SKM-1 treated with dmso at 0.1 percent for 144 hours (cell line): ENCODE data around the gene MAP4K2.
"Not testable (repeated sequence)": the region's sequence is repeated elsewhere in the genome, so short reads cannot be mapped to it uniquely, and the experiment has no call there.

Experiments used
- DNase-seq: peaks from one replicate; lab custom pipeline; 2025; ENCODE audit not compliant: unreplicated experiment; lab: John Stamatoyannopoulos, UW

MAP4K2 gene

DNA sequence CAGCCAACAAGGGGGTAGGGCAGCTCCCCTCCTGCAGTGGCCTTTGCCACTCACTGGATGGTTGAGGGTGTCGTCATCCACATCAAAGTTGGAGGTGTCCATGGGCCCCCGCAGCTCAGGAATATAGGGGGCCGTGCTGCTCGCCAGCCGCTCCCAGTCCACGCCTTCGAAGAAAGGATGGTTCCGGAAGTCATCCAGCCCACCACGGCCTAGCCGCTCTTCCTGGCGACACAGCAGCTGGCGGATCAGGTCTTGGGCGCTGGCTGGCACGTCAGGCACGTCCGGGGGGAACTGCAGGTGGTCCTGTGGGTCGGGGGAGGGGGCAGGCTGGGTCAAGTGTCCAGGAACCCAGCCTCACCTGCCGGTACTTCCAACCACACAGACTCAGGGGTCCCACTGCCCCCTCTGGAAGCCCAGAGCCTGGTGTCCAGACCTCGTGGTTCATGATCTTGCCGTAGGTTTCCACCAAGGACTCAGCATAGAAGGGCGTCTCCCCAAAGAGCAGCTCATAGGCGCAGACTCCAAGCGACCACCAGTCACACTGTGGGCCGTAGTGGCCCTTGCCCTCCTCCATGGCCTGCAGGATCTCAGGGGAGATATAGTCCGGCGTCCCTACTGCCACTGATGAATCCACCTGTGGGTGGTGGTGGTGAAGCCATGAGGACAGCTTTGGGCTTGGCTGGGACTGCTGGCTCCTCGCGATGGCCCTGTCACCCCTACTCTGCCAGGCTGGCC, 35.8 kb upstream of the MAP4K2 start:
- DNase-seq = no peak

DNA sequence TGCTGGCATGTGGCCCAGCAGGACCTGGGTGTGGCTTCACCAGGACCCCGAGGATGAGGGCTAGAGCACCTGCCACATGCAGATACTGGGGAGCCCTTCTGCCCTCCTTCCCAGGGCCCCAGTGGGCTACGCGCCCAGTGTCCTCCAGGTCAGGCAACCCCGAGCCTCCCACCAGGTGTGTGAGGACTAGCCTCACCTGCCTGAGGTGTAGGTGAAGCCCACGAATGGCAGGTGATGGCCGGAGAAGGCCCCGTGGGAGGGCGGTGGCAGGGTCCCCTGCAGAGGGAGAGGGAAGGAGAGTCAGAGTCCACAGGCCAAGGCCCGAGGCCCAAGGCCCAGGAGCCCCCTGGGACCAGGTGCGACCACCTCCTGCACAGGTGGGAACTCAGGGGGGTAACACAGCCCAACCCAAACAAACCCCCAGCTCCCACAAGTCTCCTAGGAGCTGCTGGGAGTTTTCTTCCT, 34.9 kb upstream of the MAP4K2 start:
- no peak for DNase-seq

DNA sequence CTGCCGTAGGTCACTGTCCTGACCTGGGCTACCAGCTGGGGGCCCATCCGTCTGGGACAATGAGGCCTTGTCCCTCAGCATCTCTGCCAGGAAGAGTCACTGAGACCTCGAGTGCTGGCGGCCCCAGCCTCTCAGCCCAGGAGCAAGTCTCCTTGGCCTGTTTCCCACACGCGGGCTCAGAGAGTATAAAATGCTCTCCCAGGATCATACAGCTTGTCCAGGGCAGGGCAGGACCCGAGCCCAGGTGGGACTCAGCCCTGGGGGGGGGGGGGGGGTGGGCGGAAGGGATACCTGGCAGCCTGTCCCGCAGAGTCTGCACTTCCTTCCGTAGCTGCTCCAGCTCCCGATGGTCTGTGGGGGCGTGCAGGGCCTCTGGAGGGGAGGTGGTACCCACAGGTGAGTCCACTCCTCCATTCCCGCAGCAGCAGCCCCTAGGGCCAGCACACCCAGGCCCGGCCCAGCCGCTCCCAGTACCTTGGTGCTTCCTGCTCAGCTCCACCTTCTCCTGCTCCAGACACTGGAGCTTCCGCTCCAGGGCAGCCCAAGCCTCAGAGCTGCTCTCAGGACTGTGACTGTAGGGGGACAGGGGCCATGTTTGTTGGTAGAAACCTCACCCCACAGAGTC, 33.5 kb upstream of the MAP4K2 start:
- no peak for DNase-seq

DNA sequence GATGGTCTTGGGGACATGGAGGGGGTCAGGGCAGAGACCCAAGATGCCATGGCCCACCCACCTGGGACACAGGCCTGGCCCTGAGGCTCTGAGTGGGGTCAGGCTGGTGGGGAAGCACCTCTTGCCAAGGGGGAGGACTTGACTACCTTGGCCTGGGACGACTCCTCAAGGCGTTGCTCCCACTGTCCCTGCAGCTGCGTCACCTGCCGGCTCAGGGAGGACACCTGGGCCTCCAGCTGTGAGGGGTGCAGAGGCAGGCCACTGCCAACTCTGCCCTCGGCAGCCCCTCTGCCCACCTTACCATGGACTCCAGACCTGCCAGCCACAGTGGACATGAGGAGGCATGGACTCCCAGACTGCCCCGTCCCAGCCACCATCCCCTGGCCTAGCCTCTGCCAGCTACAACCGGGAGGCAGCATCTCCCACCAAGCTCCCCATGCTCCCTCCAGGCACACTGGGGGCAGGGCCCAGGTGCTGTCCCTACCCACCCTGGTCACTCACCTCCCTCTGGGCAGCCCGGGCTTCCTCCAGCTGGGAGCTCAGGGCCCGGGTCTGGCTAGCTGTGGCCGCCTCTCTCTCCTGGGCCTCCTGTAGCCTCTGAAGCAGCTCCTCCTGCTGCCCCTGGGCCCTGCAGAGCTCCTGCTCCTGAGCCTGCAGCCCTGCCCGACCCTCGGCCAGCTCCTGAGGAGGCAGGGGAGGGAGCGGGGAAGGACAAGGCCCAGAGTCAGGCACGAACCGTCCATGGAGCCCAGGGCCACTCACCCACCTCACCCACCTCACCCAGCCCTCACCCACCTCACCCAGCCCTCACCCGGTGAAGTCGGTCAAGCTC, 32.8 kb upstream of the MAP4K2 start:
- DNase-seq = no peak

DNA sequence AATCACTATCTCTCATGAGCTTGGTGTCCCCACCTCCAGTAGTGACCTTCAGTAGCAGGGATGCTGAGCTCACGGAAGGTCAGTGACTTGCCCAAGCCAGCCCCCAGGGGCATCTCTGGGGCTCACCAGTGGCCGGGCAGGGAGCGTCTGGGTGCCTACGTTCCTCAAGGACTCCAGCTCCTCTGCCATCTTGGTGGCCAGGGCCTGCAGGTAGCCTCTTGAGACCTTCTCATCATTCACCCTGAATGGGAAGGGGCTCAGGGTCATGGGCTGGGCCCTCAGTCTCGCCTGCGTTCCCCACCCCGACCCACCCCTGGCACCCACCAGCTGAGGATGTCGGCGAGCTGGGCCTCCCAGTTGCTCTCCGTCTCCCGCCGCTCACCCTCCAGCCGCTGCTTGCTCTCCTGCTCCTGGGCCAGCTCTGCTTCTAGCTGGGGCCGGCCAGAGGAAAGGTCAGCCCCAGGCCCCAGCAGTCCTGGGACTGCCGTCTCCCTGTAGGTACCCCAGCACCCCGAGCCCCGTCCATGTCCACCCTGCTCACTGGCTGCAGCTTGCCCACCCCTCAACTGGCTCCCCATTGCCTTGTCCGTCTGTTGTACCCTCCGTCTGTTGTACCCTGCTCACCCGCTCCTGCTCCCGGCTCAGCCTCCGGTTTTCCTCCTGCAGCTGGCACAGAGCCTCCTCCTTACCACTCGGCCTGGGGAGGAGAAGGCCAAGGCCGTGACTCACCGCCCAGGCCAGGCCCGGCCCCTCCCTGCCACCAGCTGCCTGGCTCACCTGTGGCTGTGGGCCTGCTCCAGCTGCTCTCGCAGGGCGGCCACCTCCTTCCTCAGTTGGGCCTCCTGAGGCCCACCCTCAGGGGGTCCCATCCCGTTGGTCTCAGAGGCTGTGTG, 32.0 kb upstream of the MAP4K2 start:
- no peak for DNase-seq

DNA sequence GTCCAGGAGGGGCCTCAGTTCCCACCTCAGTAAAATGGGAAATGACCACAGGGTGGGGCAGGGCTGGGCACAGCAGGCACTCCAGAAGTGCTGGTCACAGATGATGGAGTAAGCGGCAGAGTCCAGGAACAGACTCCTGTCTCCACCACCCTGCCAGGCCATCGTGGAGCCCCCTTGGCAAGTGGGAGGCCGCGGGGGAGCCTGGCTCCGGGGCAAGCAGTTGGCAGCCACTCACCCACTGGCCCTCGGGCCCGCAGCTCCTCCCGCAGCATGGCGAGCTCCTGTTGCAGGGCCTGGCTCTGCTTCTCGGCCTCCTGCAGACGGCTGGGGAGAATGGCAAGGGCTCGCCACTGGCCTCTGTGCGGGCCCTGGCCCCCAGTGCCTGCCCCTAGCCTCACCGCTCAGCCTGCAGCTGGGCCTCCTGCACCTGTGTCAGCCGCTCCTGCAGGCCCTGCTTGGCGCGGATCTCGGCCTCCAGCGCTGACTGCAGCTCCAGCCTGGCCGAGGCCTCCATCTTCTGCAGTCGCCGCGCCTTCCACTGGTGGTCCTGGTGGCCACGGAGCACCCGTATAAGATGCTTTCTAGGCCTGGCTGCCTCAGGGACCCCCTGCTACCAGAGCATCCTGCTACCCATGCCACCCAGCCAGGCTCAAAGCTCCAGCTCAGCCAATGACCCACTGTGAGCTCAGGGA, 31.2 kb upstream of the MAP4K2 start:
- no peak for DNase-seq

DNA sequence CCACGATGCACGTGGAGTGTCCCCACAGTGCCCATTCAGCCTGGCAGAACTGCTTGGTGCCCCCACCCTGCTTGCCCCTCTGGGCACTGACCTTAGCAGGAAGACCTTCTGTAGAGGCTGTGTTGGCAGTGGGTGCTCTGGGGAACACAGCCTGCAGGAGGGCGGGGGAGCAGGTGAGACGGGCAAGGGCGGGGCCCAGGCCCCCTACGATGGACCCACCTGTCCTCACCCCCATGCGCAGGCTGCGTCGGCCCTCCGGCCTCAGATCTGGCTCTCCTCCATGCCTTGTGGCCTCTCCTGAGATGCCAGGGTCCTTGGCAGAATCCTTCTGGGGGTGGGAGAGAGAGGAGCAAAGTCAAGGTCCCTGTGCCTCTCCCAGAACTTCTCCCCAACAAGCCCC, 30.5 kb upstream of the MAP4K2 start:
- DNase-seq = no peak

DNA sequence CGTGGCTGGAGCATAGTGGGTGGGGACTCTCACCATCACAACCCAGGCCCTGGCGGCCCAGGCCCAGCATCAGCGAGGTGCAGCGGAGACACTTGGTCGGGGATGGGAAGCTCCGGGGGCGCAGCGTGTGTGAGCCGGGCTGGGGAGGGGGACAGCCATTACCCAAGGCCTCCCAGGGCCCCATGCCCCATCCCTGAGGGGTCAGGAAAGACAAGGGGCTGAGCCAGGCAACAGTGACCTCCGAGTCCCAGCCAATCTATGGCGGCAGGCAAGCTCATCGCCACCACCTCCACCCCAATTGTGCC, 30.1 kb upstream of the MAP4K2 start:
- DNase-seq = no peak

DNA sequence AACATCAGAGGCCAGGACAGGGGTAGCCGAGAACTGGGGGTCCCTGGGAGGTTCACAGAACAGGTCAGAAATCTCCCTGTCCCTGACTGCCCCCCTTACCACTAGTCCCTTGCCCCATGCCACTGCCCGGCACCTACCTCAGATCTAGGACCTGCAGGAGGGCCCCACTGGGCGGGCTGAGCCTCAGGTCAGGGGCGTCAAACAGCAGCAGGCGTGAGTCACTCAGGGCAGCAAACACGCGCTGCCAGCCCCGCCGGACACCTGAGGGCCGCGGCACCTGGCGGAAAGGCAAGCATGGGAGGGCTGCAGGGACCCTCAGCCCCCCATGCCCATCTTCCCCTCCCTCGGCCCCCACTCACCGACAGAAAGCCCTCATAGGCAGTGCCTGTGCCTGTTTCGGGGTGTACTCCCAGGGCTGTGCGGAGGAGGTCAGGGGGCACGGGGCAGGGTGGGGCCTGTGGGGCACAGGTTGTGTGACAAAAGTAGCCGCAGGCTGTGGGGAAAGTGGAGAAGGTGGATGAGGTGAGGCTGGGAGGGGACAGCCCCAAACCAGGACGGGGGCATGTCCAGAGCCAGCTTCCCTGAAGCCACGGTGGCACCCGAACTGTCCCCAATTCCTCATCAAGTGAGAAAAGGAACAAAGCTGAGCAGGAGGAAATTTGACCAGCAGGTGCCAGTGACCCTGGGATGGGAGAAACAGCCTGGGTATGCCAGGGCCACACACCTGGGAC, 29.6 kb upstream of the MAP4K2 start:
- DNase-seq = no peak

DNA sequence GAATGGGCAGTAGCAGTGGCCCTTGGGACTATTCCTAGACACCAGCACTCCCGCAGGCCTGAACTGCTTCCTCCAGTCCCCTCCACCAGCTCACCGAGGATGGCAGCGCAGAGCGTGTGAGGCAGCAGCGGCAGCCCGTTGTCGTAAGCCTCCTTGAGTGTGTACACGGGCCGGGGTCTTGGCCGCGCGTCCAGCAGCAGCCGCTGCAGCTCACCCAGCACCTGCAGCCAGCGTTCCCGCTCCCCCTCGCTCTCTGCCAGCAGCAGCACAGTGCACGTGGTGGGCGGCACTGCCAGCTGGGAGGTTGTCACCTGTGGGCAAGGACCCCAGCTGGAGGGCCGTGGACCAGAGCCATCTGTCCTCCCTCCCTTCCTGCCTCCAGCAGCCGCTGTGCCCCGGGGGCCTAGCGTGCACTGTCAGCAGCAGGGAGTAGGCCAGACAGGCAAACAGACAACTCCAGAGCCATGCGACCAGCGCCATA, 28.4 kb upstream of the MAP4K2 start:
- no peak for DNase-seq

DNA sequence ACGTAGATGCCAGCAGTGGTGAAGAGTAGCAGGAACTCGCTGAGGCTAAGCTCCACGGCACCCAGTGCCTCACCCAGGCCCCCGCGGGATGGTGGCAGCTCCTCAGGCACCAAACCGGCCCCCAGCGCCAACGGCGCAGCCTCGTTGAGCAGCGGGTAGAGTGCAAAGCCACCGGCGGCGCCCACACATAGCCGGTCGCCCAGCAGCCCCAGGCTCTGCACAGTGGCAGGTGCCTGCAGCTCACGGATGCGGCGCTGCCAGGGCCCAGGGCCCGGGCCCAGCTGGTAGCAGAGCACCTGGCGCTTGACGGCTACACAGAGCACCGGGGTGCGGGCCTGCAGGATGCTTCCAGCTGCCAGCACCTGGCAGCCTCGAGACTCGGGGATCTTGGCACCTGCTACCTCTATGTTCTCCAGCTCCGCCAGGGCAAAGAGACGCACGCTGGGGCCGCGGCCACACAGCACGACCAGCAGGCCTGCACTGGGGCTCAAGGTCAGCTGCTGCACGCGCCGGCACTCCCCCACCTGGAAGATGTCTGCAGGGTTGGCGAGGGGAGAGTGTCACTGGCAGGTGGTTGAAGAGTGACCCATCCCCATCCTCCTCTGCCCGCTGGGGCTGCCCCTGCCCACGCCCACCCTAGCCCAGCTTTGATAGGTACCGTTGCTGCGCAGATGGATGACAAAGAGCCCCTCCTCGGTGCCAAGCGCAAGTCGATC, 26.7 kb upstream of the MAP4K2 start:
- no peak for DNase-seq

DNA sequence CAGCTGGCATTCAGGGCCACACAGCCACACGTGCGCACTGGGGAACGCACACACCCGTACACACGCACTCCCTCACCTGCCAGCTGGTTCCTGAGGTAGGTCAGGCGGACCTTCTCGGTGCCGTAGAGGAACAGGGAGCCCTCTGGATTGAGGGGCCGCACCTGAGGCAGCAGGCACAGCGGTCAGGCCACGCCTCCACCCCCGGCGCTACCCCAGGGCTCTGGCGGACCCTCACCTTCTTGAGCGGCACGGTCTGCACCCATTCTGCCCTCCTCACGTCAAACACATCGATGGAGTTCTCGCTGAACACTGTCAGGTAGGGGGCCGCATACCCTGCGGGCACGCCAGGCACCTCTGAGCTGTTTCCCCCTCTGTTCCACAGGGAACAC, 24.4 kb upstream of the MAP4K2 start:
- DNase-seq = no peak

DNA sequence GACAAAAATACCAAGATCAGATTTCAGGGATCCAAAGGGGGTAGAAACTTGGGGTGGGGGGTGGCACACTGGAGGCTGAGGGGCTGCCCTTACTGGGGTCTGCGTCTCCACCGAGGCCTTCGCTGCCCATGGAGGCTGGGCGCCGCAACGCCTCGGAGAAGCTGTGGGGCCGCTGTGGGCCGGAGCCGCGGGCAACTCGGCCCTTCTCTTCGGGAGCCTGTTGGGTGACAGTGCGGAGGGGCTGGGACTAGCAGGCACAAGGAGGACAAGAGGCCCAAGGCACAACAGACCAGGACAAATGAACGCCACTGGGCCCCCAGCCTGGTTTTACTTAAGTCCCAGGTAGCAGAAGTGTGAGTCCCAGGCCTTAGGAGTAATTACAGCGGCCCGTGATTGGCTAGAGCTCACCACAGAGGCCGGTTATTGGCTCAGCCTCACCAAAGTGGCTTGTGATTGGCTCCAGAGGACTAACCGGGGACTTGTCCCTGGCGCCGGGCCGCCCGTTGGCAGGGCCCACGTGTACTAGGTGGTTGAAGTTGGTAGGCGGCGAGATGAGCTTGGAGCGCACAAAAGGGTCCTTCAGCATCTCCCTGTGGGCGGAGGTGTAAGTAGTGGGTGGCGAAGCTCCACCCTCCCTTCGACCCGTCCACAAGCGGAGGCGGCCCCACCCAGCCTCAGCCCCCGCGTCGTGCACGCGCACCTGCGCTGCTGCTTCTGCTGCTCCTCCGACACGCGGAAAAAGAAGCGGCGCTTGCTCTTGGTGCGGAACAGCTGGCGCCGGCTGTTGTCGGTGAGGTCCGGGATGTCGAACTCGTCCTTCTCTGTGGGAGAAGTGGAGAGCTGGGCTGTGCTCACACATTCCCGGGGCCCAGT, 23.8 kb upstream of the MAP4K2 start:
- DNase-seq = no peak

DNA sequence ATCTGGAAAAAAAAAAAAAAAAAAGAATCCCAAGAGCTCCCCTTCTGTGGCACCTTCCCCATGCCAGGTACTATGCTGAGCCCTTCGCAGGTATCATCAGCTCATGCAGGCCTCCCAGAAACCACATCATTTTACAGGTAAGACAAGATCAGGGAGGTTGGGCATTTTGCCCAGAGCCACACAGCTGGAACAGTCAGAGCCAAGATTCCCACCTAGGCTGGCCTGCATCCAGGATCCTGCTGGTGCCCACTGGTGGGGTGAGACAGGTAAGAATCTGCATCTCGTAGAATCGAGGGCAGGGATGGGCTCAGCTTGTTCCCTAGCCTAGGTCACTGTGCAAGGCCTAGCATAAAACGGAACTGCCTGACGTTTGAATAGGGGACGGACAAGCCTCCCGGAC, 23.0 kb upstream of the MAP4K2 start:
- no peak for DNase-seq

DNA sequence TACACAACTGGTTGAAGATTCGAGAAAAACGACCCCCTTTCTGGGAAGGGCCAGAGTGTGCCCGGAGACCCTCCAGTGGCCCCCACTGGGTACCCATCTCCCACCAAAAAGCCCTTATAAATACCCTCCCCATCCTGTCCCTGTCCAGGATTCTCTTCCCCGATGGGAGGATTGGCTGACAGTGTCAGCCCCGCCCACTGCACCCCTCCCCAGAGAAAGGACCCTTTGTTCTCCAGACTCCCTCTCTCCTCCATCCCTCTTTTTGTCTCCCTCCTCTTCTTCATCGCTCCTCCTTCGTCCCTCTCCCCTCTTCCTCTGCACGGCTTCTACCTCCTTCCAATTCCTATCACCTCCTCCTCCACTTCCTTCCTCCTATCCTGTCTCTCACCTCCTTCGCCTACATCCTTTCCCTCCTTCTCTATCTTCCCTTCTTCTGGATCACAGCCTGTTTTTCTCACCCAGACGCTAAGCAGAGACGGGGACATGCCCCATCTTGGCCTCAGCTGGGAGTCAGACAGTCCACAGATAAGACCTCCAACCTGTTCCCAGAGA, 20.6 kb upstream of the MAP4K2 start:
- no peak for DNase-seq

DNA sequence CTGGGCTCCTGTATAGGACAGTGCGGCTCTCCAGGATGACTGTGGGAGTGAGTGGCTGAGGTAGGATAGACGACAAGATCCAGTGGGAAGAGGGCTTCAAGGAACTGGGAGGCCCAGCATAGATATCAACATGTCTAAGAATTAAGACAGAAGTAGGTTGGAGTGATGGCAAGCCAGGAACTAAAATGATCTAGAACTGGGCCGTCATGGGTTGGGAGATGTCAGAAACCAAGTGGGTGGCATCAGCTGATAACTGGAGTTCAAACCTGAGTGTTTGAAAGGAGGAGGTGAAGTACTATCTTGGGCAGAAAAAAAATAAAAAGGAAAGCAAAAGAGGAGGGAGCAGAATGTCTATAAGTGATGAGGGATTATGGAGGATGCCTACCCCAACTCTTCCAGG, 14.5 kb upstream of the MAP4K2 start:
- no peak for DNase-seq

DNA sequence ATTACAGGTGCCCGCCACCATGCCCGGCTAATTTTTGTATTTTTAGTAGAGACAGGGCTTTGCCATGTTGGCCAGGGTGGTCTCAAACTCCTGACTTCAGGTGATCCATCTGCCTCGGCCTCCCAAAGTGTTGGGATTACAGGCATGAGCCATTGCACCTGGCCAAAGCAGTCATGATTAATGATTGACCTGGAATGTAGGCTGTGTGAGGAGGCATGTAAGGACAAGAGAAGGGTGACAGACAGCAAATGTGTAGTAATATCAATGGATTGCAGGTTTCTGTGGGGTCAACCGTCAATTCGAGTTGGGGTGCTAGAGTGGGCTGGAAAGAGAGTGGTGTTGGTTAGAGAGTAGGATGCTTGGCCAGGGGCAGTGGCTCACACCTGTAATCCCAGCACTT, 12.4 kb upstream of the MAP4K2 start:
- DNase-seq = not testable (repeated sequence)

DNA sequence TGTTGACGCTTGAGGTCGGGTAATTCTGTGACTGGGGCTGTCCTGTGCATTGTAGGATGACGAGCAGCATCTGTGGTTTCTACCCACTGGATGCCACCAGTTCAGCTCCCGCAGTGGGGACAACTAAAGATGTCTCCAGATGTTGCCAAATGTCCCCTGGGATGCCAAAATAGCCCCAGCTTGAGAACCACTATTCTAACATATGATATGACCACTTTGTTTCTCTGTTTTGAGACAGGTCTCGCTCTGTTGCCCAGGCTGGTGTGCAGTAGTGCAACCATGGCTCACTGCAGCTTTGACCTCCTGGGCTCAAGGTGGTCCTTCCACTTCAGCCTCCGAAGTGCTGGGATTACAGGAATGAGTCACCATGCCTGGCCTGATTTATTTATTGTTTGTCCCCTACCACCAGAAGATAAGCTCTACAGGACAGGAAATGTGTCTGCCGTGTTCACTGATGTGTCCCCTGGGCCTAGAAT, 11.7 kb upstream of the MAP4K2 start:
- no peak for DNase-seq
